Stimulated activated CD8-positive, alpha-beta memory T cell treated with anti-CD3 and anti-CD28 coated beads, Interleukin-15, amount 100 ng/mL, for 24 hours (primary cell): Measurements from ENCODE around the gene IPP.
"Not testable (repeated sequence)": the region's sequence is repeated elsewhere in the genome, so short reads cannot be mapped to it uniquely, and the experiment has no call there.

ENCODE experiments used
- DNase-seq: peaks from one replicate; pipeline ENCODE4 v3.0.0-alpha.2; 2020; ENCODE audit warnings: low read depth

IPP gene

GRCh38 chr1:45750298-45751038, at the start of gene IPP:
IPP (minus strand) TSS chr1:45750653; CDS start chr1:45746411, 4,242 bp downstream.
- DNase-seq, result peak; percentile 83

- no peak for DNase-seq
These were observed 46.5 kb upstream of the IPP start for GRCh38 chr1:45796946-45797345.

- DNase-seq, result no peak
These were observed 45.9 kb upstream of the IPP start for GRCh38 chr1:45796381-45796780.

- no peak for DNase-seq
These were observed 43.6 kb upstream of the IPP start for GRCh38 chr1:45793942-45794604.

- DNase-seq, result no peak
These were observed 42.3 kb upstream of the IPP start for GRCh38 chr1:45792744-45793143.

- no peak for DNase-seq
These were observed 39.1 kb upstream of the IPP start for GRCh38 chr1:45789601-45790000.

- DNase-seq, result no peak
These were observed 37.5 kb upstream of the IPP start for GRCh38 chr1:45787905-45788304.

- DNase-seq, result no peak
These were observed 35.1 kb upstream of the IPP start for GRCh38 chr1:45785583-45785982.

GRCh38 chr1:45775794-45776193, 25.3 kb upstream of the IPP start:
- no peak for DNase-seq

- no peak for DNase-seq
These were observed 22.5 kb upstream of the IPP start for GRCh38 chr1:45772971-45773370.

GRCh38 chr1:45769261-45769932, 18.9 kb upstream of the IPP start:
- DNase-seq, result no peak

- no peak for DNase-seq
These were observed 16.6 kb upstream of the IPP start for GRCh38 chr1:45767035-45767434.

GRCh38 chr1:45765999-45766792, 15.7 kb upstream of the IPP start:
- DNase-seq, result no peak

- DNase-seq, result no peak
These were observed 11.8 kb upstream of the IPP start for GRCh38 chr1:45762291-45762690.

GRCh38 chr1:45755697-45756096, 5.2 kb upstream of the IPP start:
- no peak for DNase-seq

GRCh38 chr1:45753248-45754037, 3.0 kb upstream of the IPP start:
- DNase-seq, result no peak

- no peak for DNase-seq
These were observed 2.1 kb upstream of the IPP start for GRCh38 chr1:45752441-45753052.

- no peak for DNase-seq
These were observed 1.6 kb upstream of the IPP start for GRCh38 chr1:45752014-45752413.

- DNase-seq, result not testable (repeated sequence)
These were observed 786 bp upstream of the IPP start for GRCh38 chr1:45751039-45751838.

GRCh38 chr1:45746922-45747321, 3.5 kb downstream of the IPP start:
- DNase-seq, result no peak
